Tibial nerve (tissue), 4 donors: ENCODE measurements around the gene C7orf57. TPM values are rescaled to one million over a fixed set of nuclear protein-coding genes. Genes with fewer than 3 reads are reported as not detected.
A peak's percentile ranks its signal among the peaks of the same experiment; 100 is the strongest.
"Not testable (repeated sequence)": the region's sequence is repeated elsewhere in the genome, so short reads cannot be mapped to it uniquely, and the experiment has no call there.

Experiments used
- DNase-seq, 2 donors: peaks; one replicate each; pipeline ENCODE4 v3.0.0-alpha.2; 2019; ENCODE audit warnings: low spot score in 2 of 2
- H3K27ac ChIP-seq, 4 donors: fragments of 200-600 bp; sonication (generic) in 3 of 4; one replicate each; pipeline ENCODE4 v1.5.1; 2017 to 2019; ENCODE audit warnings: mild to moderate bottlenecking in 1 of 4
- H3K27me3 ChIP-seq, 2 donors: fragments of 200-600 bp; sonication (generic) in 1 of 2; one replicate each; pipeline versions ENCODE4 v1.5.1 to v1.6.0; 2017 to 2019
- H3K36me3 ChIP-seq, 3 donors: fragments of 200-600 bp; sonication (generic); one replicate each; pipeline ENCODE4 v1.5.1; 2018 to 2019
- H3K4me1 ChIP-seq, 4 donors: fragments of 200-600 bp; sonication (generic) in 3 of 4; one replicate each; pipeline ENCODE4 v1.5.1; 2017 to 2019
- H3K4me3 ChIP-seq, 4 donors: fragments of 200-600 bp; sonication (generic) in 3 of 4; one replicate each; pipeline ENCODE4 v1.5.1; 2017 to 2019; ENCODE audit warnings: mild to moderate bottlenecking in 1 of 4, moderate library complexity in 1 of 4
- H3K9me3 ChIP-seq, 4 donors: fragments of 200-600 bp; sonication (generic) in 3 of 4; one replicate each; pipeline ENCODE4 v1.5.1; 2017 to 2019
- CTCF ChIP-seq, 5 experiments: fragments of 200-600 bp in 3 of 5; fragments of 450-650 bp in 2 of 5; sonication (generic) in 3 of 5; IDR thresholded peaks; one replicate each; pipeline ENCODE4 v1.5.1; 2016 to 2019; ENCODE audit warnings: antibody characterized with exemption in 5 of 5, mild to moderate bottlenecking in 3 of 5, moderate library complexity in 2 of 5
- EP300 ChIP-seq, 2 donors: sonication (generic); formaldehyde crosslinking; IDR thresholded peaks; one replicate each; pipeline ENCODE4 v1.6.1; 2017; ENCODE audit warnings: antibody characterized with exemption in 2 of 2, mild to moderate bottlenecking in 1 of 2
- POLR2A ChIP-seq, 2 donors: fragments of 450-650 bp; IDR thresholded peaks; one replicate each; pipeline ENCODE4 v1.6.1; 2017; ENCODE audit warnings: antibody characterized with exemption in 2 of 2, mild to moderate bottlenecking in 2 of 2, moderate library complexity in 2 of 2
- WGBS, 2 donors: methylation state at CpG; one replicate each; pipeline ENCODE4 v1.1.5; 2018; 5-methylcytosine and 5-hydroxymethylcytosine counted together
- total RNA-seq, 4 donors: library from RNA; depleted of rRNA; stranded (reverse); fragments of >200 nt; gene quantifications; one replicate each; pipeline ENCODE4 v1.1.0, GENCODE V29; 2016

The C7orf57 gene
- total RNA-seq, 4 donors from 2014 or later: 0.21 to 0.66 (median 0.60) TPM; not detected in 1

DNA sequence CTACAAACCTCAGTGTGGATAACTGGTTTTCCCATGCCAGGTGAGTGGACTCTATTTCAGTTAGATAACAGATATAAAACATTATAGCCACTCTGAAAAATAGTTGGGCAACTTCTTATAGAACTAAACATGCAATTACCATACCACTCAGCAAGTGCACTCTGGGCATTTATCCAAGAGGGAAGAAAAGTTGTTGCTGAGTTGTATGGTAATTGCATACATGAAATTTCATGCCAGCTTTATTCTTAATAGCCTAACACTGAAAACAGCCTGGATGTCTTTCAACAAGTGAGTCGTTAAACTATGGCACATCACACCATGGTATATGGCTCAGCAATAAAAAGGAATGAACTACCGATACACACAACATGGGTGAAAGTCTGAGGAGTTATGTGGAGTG lies 43.1 kb downstream of the C7orf57 start:
- whole genome bisulfite sequencing, 2 donors: 50 to 60% methylated on average over 2 of the region's 2 CpGs

GRCh38 chr7:48082378-48082777 lies 47.0 kb downstream of the C7orf57 start:
- not testable (repeated sequence) for H3K27ac ChIP-seq, H3K27me3 ChIP-seq, H3K36me3 ChIP-seq, H3K9me3 ChIP-seq, H3K4me3 ChIP-seq, DNase-seq
- peaks cover 0 to 39% (median 21%) of the 10 kb centered on the region in 4 donors for H3K4me1 ChIP-seq

More for the DNA sequence above, 43.1 kb downstream of the C7orf57 start:
- H3K4me3 ChIP-seq: no peak overlapping the region
- TF ChIP-seq CTCF (IDR thresholded peaks at IDR 0.05) (no peak), POLR2A (IDR thresholded peaks at IDR 0.05) (no peak), EP300 (IDR thresholded peaks at IDR 0.05) (no peak)
- H3K4me1 ChIP-seq: peaks cover 0 to 7% (median 3%) of the 10 kb centered on the region in 4 donors
- H3K27me3 ChIP-seq: no peaks in the 10 kb centered on the region
- H3K9me3 ChIP-seq: no peaks in the 10 kb centered on the region
- no peak for DNase-seq
- no peaks in the 10 kb centered on the region for H3K36me3 ChIP-seq
- no peak overlapping the region for H3K27ac ChIP-seq

DNA sequence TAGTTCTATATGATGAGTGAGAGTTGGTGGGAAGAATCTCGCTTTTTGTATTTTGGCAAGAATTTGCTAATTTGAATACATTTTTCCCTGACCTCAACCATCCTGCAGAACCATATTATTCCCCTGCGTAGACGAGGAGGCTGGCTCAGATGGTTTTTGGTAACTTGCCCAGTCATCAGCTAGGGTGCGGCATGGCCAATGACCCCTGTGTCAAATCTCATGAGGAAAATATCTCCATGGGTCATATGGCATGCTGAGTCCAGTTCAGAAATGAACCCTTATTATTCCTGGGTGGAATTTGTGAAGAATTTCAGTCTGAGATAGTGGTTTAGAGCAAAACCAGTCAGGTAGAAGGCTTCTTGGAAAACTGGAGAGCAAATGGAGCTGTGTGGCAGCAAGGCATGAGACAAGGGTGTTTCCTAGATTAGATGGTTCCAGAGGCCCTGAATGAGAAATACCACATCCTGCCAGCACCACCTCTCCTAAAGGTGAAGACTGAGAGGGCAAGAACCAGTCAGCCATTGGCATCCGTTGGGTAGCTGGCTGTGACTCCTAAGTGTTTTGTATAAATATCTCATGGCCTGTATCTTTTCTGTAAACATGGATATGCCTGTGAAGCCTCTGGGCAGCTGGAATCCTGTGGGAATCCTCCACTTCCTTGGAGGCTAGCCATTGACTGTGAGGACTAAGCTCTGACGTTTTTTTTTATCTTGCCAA lies 47.9 kb downstream of the C7orf57 start:
- H3K4me3 ChIP-seq: no peak overlapping the region
- H3K27me3 ChIP-seq: no peaks in the 10 kb centered on the region
- peak overlapping the region in 1 of 4 donors; percentile 44 for H3K27ac ChIP-seq
- no peak for DNase-seq
- no peaks in the 10 kb centered on the region for H3K9me3 ChIP-seq
- TF ChIP-seq EP300 (IDR thresholded peaks at IDR 0.05) (no peak), POLR2A (IDR thresholded peaks at IDR 0.05) (no peak), CTCF (IDR thresholded peaks at IDR 0.05) (no peak)
- no peaks in the 10 kb centered on the region for H3K36me3 ChIP-seq
- WGBS, 2 donors: 41 to 43% methylated on average over 6 of the region's 6 CpGs
- peaks cover 0 to 48% (median 28%) of the 10 kb centered on the region in 4 donors for H3K4me1 ChIP-seq

GRCh38 chr7:48084727-48085432 lies 49.5 kb downstream of the C7orf57 start:
- H3K27ac ChIP-seq: peak overlapping the region; percentile 23 to 95 (median 63)
- H3K27me3 ChIP-seq: no peaks in the 10 kb centered on the region
- TF ChIP-seq EP300 (IDR thresholded peaks at IDR 0.05): peak in 1 of 2 donors; percentile 88
- TF ChIP-seq POLR2A (IDR thresholded peaks at IDR 0.05): peak in 1 of 2 donors; percentile 20
- peak in 1 of 5 experiments; percentile 14 for TF ChIP-seq CTCF (IDR thresholded peaks at IDR 0.05)
- WGBS, 2 donors: 44 to 49% methylated on average over 9 of the region's 9 CpGs
- peak; percentile 66 to 90 for DNase-seq
- no peaks in the 10 kb centered on the region for H3K9me3 ChIP-seq
- H3K36me3 ChIP-seq: no peaks in the 10 kb centered on the region
- H3K4me3 ChIP-seq: no peak overlapping the region
- H3K4me1 ChIP-seq: peaks cover 0 to 57% (median 28%) of the 10 kb centered on the region in 4 donors

- peak overlapping the region; percentile 23 to 95 (median 63) for H3K27ac ChIP-seq
- no peaks in the 10 kb centered on the region for H3K9me3 ChIP-seq
- H3K27me3 ChIP-seq: no peaks in the 10 kb centered on the region
- 70 to 92% methylated on average over 1 of the region's 1 CpG for WGBS, 2 donors
- no peaks in the 10 kb centered on the region for H3K36me3 ChIP-seq
- no peak for DNase-seq
- peaks cover 0 to 62% (median 28%) of the 10 kb centered on the region in 4 donors for H3K4me1 ChIP-seq
- TF ChIP-seq EP300 (IDR thresholded peaks at IDR 0.05) (no peak), POLR2A (IDR thresholded peaks at IDR 0.05) (no peak), CTCF (IDR thresholded peaks at IDR 0.05) (no peak)
- no peak overlapping the region for H3K4me3 ChIP-seq
These were observed 50.1 kb downstream of the C7orf57 start for GRCh38 chr7:48085433-48085791.
